Activated T-cell treated with anti-CD3 and anti-CD28 coated beads for 48 hours (primary cell): ENCODE measurements around the gene ESRP2.

Experiments
- DNase-seq: peaks from one replicate; pipeline ENCODE4 v3.0.0-alpha.2; 2020; ENCODE audit warnings: low read depth

ESRP2 gene

GRCh38 chr16:68237243-68238028, 1.5 kb upstream of the ESRP2 start:
- DNase-seq: peak; percentile 91

GRCh38 chr16:68236826-68237242, 907 bp upstream of the ESRP2 start:
- no peak for DNase-seq

GRCh38 chr16:68236137-68236825, 354 bp upstream of the ESRP2 start:
- peak; percentile 43 for DNase-seq

DNA sequence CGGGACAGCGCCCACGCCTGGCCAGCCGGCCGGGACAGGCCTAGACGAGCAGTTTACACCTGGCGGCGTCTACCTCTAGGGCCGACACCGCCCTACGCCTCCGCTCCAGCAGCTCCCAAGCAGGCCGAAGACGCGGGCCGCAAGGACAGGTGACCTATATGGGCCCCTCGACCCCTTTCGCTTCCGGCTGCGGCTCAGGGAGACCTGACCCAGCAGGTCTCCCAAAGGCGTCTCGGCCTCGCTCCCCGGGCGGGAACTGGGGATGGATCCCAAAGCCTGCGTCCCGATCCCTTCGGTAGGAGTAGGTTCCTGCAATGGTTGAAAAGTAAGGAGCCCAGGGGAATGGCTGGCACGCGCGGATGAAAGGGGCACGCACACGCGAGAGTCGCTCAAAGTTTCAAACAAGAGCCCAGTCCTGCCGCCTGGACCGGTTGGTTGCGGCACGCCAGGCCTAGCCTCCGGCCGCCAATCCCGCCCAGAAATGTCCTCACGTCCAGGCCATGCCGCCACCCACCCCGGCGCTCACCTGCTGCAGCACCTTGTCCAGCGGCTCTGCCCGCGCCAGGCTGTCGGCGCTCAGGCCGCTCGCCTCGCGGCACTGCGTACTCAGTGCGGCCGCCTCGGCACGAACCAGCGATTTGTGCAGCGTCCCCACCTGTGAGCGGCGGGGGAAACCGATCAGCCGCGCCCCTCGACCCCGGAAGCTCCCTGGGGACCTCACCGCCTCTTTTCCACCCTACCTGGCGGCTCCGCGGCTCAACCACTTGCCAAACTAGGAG, 630 bp downstream of the ESRP2 start:
- DNase-seq: no peak

DNA sequence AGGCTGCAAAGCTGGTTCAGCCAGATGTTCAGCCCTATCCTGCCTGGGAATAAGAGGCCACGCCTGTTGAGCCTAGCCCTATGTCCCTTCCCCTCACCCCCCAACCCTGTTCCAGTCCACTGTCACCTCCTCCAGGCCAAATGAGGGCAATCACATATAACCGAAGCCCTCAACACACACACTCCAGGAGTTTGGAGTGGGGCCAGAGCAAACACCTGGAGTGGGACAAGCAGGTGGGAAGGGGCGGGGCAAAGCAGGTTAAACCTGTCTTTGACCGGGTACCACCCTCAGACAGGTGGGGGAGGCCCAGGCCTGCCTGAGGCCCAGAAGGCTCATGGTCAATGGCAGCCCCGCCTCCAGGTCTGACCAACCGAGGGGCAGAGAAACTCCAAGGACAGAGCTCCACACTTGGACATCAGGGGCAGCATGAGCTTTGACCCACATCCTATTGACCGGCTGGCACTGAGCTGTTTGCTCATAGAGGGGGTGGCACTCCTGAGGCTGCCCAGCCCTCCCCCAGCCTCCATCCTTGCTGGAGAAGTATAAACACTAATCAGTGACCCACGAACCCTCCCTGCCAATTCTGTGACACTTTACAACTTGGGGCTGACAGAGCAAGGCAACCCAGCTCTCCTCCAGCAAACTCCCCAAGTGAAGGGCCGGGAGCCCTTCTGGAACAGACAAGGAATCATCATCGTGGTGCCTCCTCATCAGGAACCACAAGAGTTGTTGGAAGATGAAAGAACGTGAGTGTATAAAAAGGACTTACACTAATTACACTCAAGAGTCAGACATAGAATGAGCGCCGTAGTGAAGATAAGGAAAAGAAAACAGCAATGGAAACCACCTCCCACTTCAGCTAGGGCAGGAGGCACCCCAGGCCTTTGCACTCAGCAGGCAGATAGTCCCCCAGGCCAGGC, 1.5 kb downstream of the ESRP2 start:
- no peak for DNase-seq

- DNase-seq: no peak
Observed at GRCh38 chr16:68233835-68234187, 2.1 kb downstream of the ESRP2 start.

DNA sequence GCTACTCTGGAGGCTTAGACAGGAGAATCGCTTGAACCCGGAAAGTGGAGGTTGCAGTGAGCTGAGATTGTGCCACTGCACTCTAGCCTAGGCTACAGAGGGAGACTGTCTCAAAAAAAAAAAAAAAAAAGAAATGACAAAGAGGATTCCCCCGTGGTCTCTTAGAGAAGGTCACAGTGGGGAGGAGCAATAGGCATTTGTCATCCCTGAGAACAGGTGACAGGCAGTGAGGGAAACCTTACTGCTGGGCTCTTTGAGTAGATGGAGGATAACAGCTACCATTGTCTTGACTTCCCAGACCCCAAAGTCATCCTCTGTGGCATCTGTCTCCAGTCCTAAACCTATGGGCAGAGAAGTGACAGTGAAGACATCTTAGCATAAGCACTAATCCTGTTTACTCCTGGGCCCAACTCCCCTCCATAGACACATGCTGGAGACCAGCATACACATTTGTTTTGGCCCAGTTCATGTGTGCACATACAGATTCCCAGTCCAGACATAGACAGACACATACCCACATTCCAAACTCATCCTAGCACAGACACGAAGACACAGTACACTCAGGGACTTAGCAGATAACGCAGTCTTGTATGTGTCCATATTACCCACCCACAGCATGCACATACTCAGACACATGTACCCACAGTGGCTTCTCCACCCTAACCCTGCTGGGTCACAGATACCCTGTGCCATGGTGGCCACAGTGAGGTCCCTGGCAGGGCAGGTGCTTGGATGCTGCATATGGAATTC, 2.7 kb downstream of the ESRP2 start:
- DNase-seq: no peak

DNA sequence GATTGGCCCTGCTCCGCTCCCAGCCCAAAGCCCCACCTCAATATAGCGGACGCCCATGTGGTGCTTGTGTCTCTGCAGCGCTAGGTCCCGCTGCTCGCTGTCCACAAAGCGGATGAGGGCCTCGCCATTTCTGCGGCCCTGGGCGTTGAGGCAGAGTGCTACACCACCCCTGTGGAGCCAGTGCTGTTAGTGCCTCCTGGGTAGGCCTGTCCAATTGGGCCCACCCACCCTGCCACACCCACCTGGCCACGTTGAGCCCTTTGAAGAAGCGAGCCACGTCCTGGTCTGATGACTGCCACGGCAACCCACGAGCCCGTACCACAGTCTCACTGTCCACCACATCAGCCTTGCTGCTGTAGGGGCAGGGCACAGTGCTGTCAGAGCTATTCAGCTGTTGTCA, 3.6 kb downstream of the ESRP2 start:
- DNase-seq: no peak

DNA sequence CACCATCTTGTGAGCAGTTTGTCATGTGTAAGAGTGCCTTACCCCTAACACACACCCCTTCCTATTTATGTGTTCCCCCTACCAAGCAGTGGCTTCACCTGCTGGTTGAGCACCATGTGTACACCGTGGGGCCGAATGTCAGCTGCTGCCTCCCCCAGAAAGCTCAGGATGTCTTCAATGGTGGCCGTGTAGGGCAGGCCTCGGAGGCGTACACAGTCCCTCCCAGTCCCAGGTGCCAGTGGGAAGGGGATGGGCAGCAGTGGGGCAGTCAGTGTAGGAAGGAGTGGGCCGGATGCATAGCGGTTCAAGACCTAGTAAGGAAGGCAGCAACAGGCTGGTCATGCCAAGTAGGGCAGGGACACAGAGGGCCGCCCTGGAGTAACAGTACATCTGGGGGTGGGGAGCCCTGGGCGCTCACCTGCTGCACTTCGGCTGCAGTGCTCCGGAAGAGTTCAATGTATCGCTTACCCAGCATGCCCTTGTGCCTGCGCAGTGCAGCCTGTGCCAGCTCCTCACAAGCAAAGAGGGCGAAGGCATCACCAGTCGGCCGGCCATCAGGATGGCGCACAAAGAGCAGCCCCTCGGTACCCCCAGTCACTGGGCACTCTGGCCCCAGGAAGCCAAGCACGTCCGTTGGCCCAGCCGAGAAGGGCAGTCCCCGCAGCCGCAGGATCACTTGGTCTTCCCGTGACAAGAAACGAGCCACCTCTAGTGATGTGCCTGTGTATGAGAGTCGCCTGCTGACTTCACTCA, 4.4 kb downstream of the ESRP2 start:
- no peak for DNase-seq

DNA sequence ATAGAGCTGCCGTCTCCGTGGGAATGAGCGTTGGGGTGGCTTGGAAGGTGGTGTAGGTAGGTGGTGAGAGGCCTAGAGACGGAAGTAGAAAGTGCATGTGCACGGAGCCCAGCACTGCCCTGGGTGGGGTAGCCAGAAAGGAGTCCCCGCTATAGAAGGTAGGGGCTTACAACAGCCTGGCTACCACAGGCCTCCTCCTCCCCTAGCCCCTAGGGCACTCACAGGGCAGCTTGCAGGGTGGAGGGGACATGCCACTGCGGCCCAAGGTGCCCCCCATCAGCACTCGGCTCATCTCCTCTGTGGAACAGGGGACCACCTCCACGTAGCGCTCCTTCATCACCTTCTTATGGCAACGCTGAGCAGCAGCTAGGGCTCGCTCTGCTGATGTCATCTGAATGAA, 5.0 kb downstream of the ESRP2 start:
- no peak for DNase-seq

DNA sequence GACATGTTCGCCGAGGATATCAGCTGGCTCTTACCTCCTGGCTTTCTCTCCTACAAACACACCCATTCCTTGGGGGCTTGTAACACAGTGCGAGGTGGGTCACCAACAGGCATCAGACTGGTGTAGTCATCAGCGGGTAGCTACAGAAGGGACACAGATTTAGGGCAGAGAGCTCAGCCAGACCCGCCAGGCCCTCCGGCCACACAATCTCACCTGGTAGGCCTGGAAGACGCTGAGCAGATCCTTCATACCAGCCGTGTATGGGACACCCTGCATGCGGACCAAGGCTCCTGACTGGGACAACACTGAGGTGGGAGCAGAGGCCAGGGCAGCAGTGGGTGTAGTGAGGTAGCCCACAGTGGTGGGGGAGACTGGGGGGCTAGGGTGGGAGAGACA, 5.8 kb downstream of the ESRP2 start:
- no peak for DNase-seq

- no peak for DNase-seq
Observed at GRCh38 chr16:68229431-68230175, 6.3 kb downstream of the ESRP2 start.

- DNase-seq: no peak
Observed at GRCh38 chr16:68228652-68229051, 7.3 kb downstream of the ESRP2 start.

GRCh38 chr16:68227850-68228553, 7.9 kb downstream of the ESRP2 start:
- no peak for DNase-seq

DNA sequence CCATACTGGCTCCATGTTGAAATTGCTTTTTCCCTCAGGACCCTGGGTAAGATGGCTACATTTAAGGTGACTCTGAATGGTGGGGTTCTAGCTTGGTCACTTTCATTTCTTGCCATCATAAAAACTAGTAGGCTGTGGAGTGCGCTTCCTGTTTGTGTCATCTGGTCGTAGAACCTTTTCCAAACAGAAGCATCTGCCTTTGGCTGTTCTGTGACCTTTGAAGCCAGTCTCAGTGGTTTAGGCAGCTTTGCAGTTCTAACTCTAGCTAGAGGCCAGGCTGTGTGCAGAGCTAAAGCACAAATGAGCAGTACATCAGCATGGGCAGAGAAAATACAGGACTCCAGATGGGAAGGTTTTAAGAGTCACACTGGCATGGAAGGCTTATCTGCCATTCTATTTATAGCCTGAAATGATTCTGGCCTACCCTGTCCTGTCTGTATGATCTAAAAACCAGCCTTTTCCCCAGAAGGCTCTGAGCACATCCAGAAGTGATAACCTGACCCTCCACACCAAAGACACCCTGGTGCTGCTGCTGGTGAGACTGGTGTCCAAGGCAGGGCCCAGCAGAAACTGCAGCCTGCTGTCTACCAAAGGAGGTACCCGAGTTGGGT, 8.6 kb downstream of the ESRP2 start:
- no peak for DNase-seq

GRCh38 chr16:68226116-68226515, 9.8 kb downstream of the ESRP2 start:
- DNase-seq: no peak

DNA sequence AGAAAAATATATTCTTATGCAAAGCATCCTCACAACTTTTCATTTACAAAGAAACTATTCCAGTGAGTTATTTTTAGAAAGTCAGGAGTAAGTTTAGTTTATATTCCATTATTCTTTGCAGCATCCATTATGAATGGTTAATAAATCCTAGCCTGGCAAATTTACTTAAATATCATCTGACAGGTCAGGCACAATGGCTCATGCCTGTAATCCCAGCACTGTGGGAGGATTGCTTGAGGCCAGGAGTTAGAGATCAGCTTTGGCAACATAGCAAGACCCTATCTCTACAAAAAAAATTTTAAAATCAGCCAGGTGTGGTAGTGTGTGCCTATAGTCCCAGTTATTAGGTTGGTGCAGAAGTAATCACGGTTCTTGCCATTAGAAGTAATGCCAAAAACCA, 12.9 kb downstream of the ESRP2 start:
- DNase-seq: no peak

DNA sequence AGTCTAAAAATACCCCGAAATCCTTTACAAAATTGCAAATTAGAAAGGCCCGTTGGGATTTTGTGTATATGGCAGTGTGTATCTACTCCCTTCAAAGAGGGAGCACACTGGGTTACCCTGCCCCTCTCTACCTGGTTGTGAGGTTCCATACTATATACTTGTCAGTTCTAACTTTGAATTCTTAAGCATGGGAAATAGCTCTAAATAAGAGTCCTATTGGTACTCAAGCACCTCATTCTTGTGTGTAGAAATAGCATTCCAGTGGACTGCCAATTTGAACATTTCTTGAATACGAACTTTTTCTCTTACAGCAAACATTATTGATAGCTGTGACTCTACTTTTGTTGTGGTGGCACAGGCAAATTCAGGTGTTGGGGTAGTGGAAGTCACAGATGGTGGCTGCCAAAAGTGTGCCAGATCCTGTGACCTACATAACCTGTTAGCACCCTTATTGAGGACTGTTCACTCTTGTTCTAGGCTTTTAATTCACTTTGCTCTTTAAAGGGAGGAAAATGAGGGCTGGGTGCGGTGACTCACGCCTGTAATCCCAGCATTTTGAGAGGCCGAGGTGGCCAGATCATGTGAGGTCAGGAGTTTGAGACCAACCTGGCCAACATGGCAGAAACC, 16.1 kb downstream of the ESRP2 start:
- DNase-seq: no peak
